Measurements from ENCODE around the gene MAP3K9. TPM values are rescaled to one million over a fixed set of nuclear protein-coding genes. Genes with fewer than 3 reads are reported as not detected.

The MAP3K9 gene
- total and polyA plus RNA-seq, 2 of the 8 experiments (the other 6 are each of a cell fraction or from before 2014, with no cell fraction given), result 9.8 to 24.7 TPM

- TF ChIP-seq GABPA (IDR thresholded peaks at IDR 0.05; ENCODE audit: borderline replicate concordance, insufficient read depth, low read length), result no peak
- no peak for TF ChIP-seq HDAC6 (IDR thresholded peaks at IDR 0.05; ENCODE audit: low read depth, low read length)
- no peak for TF ChIP-seq KDM5A (IDR thresholded peaks at IDR 0.05; ENCODE audit: low read length)
- TF ChIP-seq ZNF274 (IDR thresholded peaks at IDR 0.05; ENCODE audit: borderline replicate concordance, extremely low read depth, low read length), result no peak
- TF ChIP-seq SRF (IDR thresholded peaks at IDR 0.05; ENCODE audit: low read depth, low read length), result no peak
- TF ChIP-seq ATF3 (IDR thresholded peaks at IDR 0.05; ENCODE audit: insufficient read depth, low read depth, low read length), result no peak
Observed at GRCh38 chr14:70816525-70816924, 7.2 kb upstream of the MAP3K9 start (continued).

All from H1 (cell line).